ENCODE measurements around the gene GALNT2.

GRCh38 chr1:230022666-230023380, 44.2 kb upstream of the GALNT2 start:
- no peak for TF ChIP-seq CTCF (IDR thresholded peaks at IDR 0.05; ENCODE audit: low read depth, low read length, missing input control)
- no peak for TF ChIP-seq GABPA (IDR thresholded peaks at IDR 0.05 in 1 of 2, conservative IDR thresholded peaks at IDR 0.05 in 1 of 2)
- TF ChIP-seq FOXA2 (IDR thresholded peaks at IDR 0.05), result no peak
